Lung (tissue), 12 donors: ENCODE measurements around the gene KRT73. TPM values are rescaled to one million over a fixed set of nuclear protein-coding genes. Genes with fewer than 3 reads are reported as not detected.

Experiments used
- ATAC-seq: fragments of 200-7000 bp; cut with Tn5 transposase; one replicate; pipeline ENCODE4 v1.9.1; 2020; ENCODE audit warnings: moderate number of reproducible peaks; ENCODE audit not compliant: insufficient read depth, low FRiP score
- DNase-seq, 3 donors: peaks; one replicate each; pipeline ENCODE4 v3.0.0-alpha.2; 2013 to 2017
- H3K27ac ChIP-seq, 2 donors: one replicate each; pipeline ENCODE4 v1.5.1; 2013; ENCODE audit warnings: mild to moderate bottlenecking in 2 of 2, moderate library complexity in 2 of 2, control low read depth in 1 of 2, inconsistent platforms in 1 of 2, low read depth in 1 of 2, low read length in 1 of 2
- H3K27me3 ChIP-seq, 3 donors: one replicate each; pipeline ENCODE4 v1.5.1; 2013; ENCODE audit warnings: low read length in 2 of 3; ENCODE audit not compliant: control insufficient read depth in 3 of 3, insufficient read depth in 3 of 3
- H3K36me3 ChIP-seq, 4 donors: one replicate each; pipeline ENCODE4 v1.5.1; 2013; ENCODE audit warnings: low read length in 4 of 4, mild to moderate bottlenecking in 1 of 4, moderate library complexity in 1 of 4; ENCODE audit not compliant: control insufficient read depth in 4 of 4, insufficient read depth in 4 of 4
- H3K4me1 ChIP-seq, 5 donors: one replicate each; pipeline ENCODE4 v1.5.1; 2013; ENCODE audit warnings: low read length in 5 of 5, mild to moderate bottlenecking in 2 of 5, moderate library complexity in 1 of 5; ENCODE audit not compliant: control insufficient read depth in 5 of 5, insufficient read depth in 5 of 5
- H3K4me3 ChIP-seq: one replicate; pipeline ENCODE4 v1.5.1; 2013; ENCODE audit warnings: mild to moderate bottlenecking, control low read depth, moderate library complexity
- H3K9ac ChIP-seq, 2 donors: one replicate each; pipeline ENCODE4 v1.5.1; 2013; ENCODE audit warnings: low read length in 2 of 2, control low read depth in 1 of 2; ENCODE audit not compliant: insufficient read depth in 1 of 2
- H3K9me3 ChIP-seq, 4 donors: one replicate each; pipeline ENCODE4 v1.5.1; 2013; ENCODE audit warnings: low read length in 3 of 4, mild to moderate bottlenecking in 1 of 4, moderate library complexity in 1 of 4; ENCODE audit not compliant: control insufficient read depth in 4 of 4, insufficient read depth in 3 of 4
- WGBS, 2 donors: extraction: QIAGEN DNeasy Blood & Tissue Kit; methylation state at CpG; one replicate each; pipeline ENCODE4 v1.1.7; 2013; 5-methylcytosine and 5-hydroxymethylcytosine counted together
- polyA plus RNA-seq, 2 donors: library from polyadenylated mRNA; stranded (reverse); fragments of 200-250 nt; gene quantifications; one replicate each; pipeline ENCODE4 v1.2.1, GENCODE V29; 2013
- total RNA-seq, 2 donors: library from RNA; depleted of rRNA in 1 of 2; stranded (reverse); fragments of >200 nt in 1 of 2; gene quantifications; one replicate each; pipeline ENCODE4 v1.2.1, GENCODE V29; 2014 to 2021
- TF ChIP-seq, protein P1 (sequence below): IDR thresholded peaks from 2 replicates; pipeline ENCODE4 v1.5.1; 2012; ENCODE audit warnings: mild to moderate bottlenecking; ENCODE audit errors: control extremely low read depth, extremely low read depth
- donor health status: control.
- donor health status: control.
- donor health status: Bipolar disorder and iron deficiency.
- donor health status: healthy.
- donor health status: DM: yes; HTN: yes; CAD: no.

Gene KRT73
- total and polyA plus RNA-seq, 4 donors = 0.07 TPM; not detected in 3

DNA sequence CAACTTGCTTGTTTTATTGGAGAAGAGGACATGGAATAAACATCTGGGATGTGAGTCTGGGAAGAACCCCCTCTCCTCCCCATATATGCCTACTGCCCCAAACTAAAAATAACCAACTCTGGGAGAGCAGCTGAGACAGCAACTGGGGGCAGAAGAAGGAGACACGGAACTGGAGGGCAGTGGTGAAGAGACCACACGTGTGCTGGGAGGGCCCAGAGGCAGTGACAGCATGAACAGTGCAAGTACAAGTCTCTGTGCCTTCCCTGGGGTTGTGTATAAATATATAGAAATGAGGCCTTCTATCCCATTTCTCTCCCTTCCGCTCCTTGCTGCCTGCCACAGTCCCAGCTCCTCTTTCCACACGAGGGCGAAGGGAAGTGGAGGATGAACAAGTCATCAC lies 4.0 kb upstream of the KRT73 start:
- TF ChIP-seq, protein P1, sequence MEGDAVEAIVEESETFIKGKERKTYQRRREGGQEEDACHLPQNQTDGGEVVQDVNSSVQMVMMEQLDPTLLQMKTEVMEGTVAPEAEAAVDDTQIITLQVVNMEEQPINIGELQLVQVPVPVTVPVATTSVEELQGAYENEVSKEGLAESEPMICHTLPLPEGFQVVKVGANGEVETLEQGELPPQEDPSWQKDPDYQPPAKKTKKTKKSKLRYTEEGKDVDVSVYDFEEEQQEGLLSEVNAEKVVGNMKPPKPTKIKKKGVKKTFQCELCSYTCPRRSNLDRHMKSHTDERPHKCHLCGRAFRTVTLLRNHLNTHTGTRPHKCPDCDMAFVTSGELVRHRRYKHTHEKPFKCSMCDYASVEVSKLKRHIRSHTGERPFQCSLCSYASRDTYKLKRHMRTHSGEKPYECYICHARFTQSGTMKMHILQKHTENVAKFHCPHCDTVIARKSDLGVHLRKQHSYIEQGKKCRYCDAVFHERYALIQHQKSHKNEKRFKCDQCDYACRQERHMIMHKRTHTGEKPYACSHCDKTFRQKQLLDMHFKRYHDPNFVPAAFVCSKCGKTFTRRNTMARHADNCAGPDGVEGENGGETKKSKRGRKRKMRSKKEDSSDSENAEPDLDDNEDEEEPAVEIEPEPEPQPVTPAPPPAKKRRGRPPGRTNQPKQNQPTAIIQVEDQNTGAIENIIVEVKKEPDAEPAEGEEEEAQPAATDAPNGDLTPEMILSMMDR = no peak
- no peaks in the 10 kb centered on the region for H3K4me1 ChIP-seq
- ATAC-seq (no peak), DNase-seq (no peak)
- H3K27ac ChIP-seq = no peak overlapping the region
- peaks cover 0 to 4% (median 0%) of the 10 kb centered on the region in 3 donors for H3K27me3 ChIP-seq
- H3K4me3 ChIP-seq = no peak overlapping the region
- H3K36me3 ChIP-seq = no peaks in the 10 kb centered on the region
- H3K9ac ChIP-seq = no peak overlapping the region
- 83 to 85% methylated on average over 5 of the region's 5 CpGs for WGBS, 2 donors
- peaks cover 0 to 3% (median 0%) of the 10 kb centered on the region in 4 donors for H3K9me3 ChIP-seq

- H3K9me3 ChIP-seq = peaks cover 0 to 5% (median 0%) of the 10 kb centered on the region in 4 donors
- H3K27ac ChIP-seq = no peak overlapping the region
- no peaks in the 10 kb centered on the region for H3K36me3 ChIP-seq
- DNase-seq = no peak
- ATAC-seq = no peak
- 87 to 94% methylated on average over 2 of the region's 2 CpGs for WGBS, 2 donors
- H3K4me1 ChIP-seq = peaks cover 0 to 5% (median 0%) of the 10 kb centered on the region in 5 donors
- H3K9ac ChIP-seq = no peak overlapping the region
- peaks cover 0 to 4% (median 0%) of the 10 kb centered on the region in 3 donors for H3K27me3 ChIP-seq
- no peak overlapping the region for H3K4me3 ChIP-seq
- TF ChIP-seq, protein P1 = no peak
These were observed 507 bp upstream of the KRT73 start for GRCh38 chr12:52618866-52619265.

DNA sequence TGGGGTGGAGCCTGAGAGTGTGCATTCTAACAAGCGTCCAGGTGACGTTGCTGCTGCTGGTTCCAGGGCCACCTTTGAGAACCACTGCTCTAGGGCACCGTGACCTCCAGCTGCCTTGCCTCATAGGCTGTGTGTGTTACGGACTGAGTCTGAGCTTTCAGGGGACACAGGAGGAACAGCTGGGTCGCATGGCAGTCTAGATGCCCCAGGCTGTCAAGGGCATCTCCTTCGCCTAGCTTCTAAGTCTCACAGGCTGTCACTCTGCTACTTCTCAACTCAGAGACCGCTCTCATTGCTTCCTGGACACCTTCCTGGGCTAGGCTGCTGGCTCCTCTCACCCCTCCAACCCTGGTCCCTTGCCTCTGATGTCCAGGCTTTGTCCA lies 965 bp downstream of the KRT73 start:
- Histone ChIP-seq H3K36me3 (no peaks in the 10 kb centered on the region), H3K9me3 (peaks cover 0 to 5% (median 0%) of the 10 kb centered on the region in 4 donors), H3K27me3 (peaks cover 0 to 4% (median 0%) of the 10 kb centered on the region in 3 donors), H3K4me1 (peaks cover 0 to 5% (median 0%) of the 10 kb centered on the region in 5 donors), H3K9ac (no peak overlapping the region), H3K27ac (no peak overlapping the region), H3K4me3 (no peak overlapping the region)
- DNase-seq (no peak), ATAC-seq (no peak)
- 85 to 92% methylated on average over 7 of the region's 7 CpGs for WGBS, 2 donors
- TF ChIP-seq, protein P1 = no peak

DNA sequence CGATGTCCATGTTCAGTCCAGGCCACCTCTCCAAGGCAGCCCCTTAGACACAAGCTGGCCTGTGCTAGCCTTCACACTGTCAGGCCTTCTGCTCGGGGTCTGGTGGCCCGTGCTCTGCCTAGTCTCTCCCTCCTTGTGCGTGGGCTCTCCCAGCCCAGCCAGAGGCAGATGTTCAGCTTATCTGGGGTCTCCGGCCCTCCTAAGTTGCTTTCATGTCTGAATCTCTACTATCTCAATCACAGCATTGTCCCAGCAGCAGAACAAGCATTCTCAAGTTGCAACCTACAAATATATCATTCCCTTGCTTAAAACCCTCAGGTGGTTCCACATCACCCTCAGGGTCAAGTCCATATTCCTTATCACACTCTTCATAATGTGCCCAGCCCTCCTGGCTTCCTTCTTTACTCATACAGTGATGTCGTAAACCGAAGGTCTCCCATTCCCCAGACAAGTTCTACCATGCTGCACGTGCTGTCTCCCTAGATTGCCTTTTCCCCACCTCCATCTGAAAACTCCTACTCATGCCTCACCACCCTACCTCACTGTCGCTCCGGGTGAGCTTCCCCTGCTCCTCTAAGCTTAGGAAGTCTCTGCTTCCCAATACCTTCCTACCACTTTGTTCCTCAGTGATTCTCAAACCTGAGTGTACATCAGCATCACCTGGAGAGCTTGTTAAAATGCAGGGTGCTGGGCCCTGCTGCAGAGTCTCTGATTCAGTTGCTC lies 1.5 kb downstream of the KRT73 start:
- ATAC-seq = no peak
- TF ChIP-seq, protein P1 = no peak
- 84 to 89% methylated on average over 10 of the region's 10 CpGs for WGBS, 2 donors
- DNase-seq = no peak
- H3K9me3 ChIP-seq = peaks cover 0 to 5% (median 0%) of the 10 kb centered on the region in 4 donors
- no peak overlapping the region for H3K4me3 ChIP-seq
- peaks cover 0 to 5% (median 0%) of the 10 kb centered on the region in 5 donors for H3K4me1 ChIP-seq
- peaks cover 0 to 4% (median 0%) of the 10 kb centered on the region in 3 donors for H3K27me3 ChIP-seq
- H3K9ac ChIP-seq = no peak overlapping the region
- no peak overlapping the region for H3K27ac ChIP-seq
- H3K36me3 ChIP-seq = no peaks in the 10 kb centered on the region
